ENCODE measurements around the gene ALOX12B. TPM values are rescaled to one million over a fixed set of nuclear protein-coding genes. Genes with fewer than 3 reads are reported as not detected.

Gene ALOX12B
- total and polyA plus RNA-seq, 2 donors (not counting 1 experiment from before 2014, with no cell fraction given), result 0.57 to 0.69 TPM

DNA sequence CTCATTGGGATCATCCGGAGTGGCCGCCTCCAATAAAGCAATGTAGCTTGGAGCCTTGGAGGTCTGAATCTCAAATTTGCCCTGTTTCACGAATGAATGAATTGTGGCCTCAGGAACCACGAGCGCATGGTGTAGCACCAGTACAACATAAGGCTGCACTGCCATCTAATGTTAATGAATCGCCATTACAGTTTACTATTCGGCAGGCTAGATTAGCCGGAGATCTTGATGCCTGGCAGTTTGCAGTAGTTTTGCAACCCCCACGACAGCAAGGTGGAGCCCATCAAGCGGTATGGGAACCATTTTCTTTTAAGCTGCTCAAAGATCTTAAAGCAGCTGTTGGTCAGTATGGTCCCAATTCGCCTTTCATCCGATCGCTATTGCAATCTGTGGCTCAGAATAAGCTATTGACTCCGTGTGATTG is 29.8 kb downstream of the ALOX12B start:
- H3K4me2 ChIP-seq (replicated peaks; ENCODE audit: low read depth, low read length, poor library complexity, severe bottlenecking), result peak overlapping the region; percentile 63

More for the DNA sequence above, 29.8 kb downstream of the ALOX12B start:
- POLR2A ChIA-PET, result no interaction called here
- peaks cover 31% of the 10 kb centered on the region for H3K27me3 Mint-ChIP-seq
- H3K9me3 ChIP-seq (ENCODE audit: control extremely low read depth in 1 of 3, control insufficient read depth in 2 of 3, insufficient read depth in 1 of 3, low read length in 2 of 3), result no peaks in the 10 kb centered on the region
- no peaks in the 10 kb centered on the region for H3K79me2 ChIP-seq (ENCODE audit: control insufficient read depth, insufficient read depth, low read length)
- no peak for TF ChIP-seq EZH2 (IDR thresholded peaks at IDR 0.05; ENCODE audit: borderline replicate concordance, insufficient read depth, low read depth, low read length, poor library complexity, severe bottlenecking)
- TF ChIP-seq, protein P1, sequence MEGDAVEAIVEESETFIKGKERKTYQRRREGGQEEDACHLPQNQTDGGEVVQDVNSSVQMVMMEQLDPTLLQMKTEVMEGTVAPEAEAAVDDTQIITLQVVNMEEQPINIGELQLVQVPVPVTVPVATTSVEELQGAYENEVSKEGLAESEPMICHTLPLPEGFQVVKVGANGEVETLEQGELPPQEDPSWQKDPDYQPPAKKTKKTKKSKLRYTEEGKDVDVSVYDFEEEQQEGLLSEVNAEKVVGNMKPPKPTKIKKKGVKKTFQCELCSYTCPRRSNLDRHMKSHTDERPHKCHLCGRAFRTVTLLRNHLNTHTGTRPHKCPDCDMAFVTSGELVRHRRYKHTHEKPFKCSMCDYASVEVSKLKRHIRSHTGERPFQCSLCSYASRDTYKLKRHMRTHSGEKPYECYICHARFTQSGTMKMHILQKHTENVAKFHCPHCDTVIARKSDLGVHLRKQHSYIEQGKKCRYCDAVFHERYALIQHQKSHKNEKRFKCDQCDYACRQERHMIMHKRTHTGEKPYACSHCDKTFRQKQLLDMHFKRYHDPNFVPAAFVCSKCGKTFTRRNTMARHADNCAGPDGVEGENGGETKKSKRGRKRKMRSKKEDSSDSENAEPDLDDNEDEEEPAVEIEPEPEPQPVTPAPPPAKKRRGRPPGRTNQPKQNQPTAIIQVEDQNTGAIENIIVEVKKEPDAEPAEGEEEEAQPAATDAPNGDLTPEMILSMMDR (IDR thresholded peaks at IDR 0.05), result peak; percentile 86
- peaks cover 22 to 25% of the 10 kb centered on the region in 2 donors for H3K4me1 ChIP-seq (ENCODE audit: control insufficient read depth in 2 of 2, insufficient read depth in 2 of 2, low read length in 2 of 2)
- H3K4me1 Mint-ChIP-seq, result peaks cover 29% of the 10 kb centered on the region
- no peak overlapping the region for H3K27ac ChIP-seq (ENCODE audit: low read length in 2 of 2)
- WGBS (ENCODE audit: insufficient coverage), result 21% methylated on average over 14 of the region's 14 CpGs
- CTCF ChIA-PET, result interaction anchor here (0.6 to 10.2 kb wide), 44 partner anchors 8 to 1012 kb away, joined by 3 to 131 read pairs (median 5); partner anchors contain the start of genes ALOXE3, CNTROB, GUCY2D and KCNAB3
- intact Hi-C loops (cut with micrococcal nuclease), result loop anchor here (1.0 to 5.0 kb wide), 9 partner anchors 16 to 314 kb away; partner anchors contain the start of genes CNTROB, SLC25A35 and TRAPPC1
- H3K9me3 Mint-ChIP-seq (ENCODE audit: insufficient read depth), result no peaks in the 10 kb centered on the region
- H4K20me1 ChIP-seq (ENCODE audit: control insufficient read depth, insufficient read depth, low read length, poor library complexity, severe bottlenecking), result no peaks in the 10 kb centered on the region
- no peaks in the 10 kb centered on the region for H3K36me3 ChIP-seq (replicated peaks in 1 of 2; ENCODE audit: control extremely low read depth in 1 of 2, control insufficient read depth in 1 of 2, extremely low read depth in 1 of 2, insufficient read depth in 2 of 2, low read length in 1 of 2)
- peak; percentile 85 for ATAC-seq (ENCODE audit: low read depth)
- peak; percentile 87 for DNase-seq
- no peak overlapping the region for H3K27ac Mint-ChIP-seq
- no peak overlapping the region for H3K4me3 Mint-ChIP-seq
- H3K4me3 ChIP-seq (ENCODE audit: control extremely low read depth in 1 of 5, extremely low read depth in 1 of 5, insufficient read depth in 1 of 5, low read depth in 2 of 5, low read length in 4 of 5), result no peak overlapping the region
- peaks cover 0 to 24% (median 9%) of the 10 kb centered on the region in 4 experiments for H3K27me3 ChIP-seq (replicated peaks in 1 of 4; ENCODE audit: control extremely low read depth in 1 of 4, control insufficient read depth in 3 of 4, insufficient read depth in 4 of 4, low read length in 3 of 4)
- no peak overlapping the region for H2AFZ ChIP-seq (ENCODE audit: insufficient read depth, low read depth, low read length, poor library complexity, severe bottlenecking)
- no peak overlapping the region for H3K9ac ChIP-seq (ENCODE audit: low read length)

All from B cell (primary cell).